ENCODE measurements around the gene MPPED1. TPM values are rescaled to one million over a fixed set of nuclear protein-coding genes. Genes with fewer than 3 reads are reported as not detected.

The MPPED1 gene
- total RNA-seq, 1 experiment from 2014 or later: 0.03 TPM

GRCh38 chr22:43421914-43422615 is 10.3 kb downstream of the MPPED1 start:
- in situ Hi-C loops (cut with HindIII; ENCODE audit: low pct_unique_long_range_greater_than_20kb, low sequenced_read_pairs): no loop called here
- no peak for DNase-seq (ENCODE audit: low read depth, low spot score)

DNA sequence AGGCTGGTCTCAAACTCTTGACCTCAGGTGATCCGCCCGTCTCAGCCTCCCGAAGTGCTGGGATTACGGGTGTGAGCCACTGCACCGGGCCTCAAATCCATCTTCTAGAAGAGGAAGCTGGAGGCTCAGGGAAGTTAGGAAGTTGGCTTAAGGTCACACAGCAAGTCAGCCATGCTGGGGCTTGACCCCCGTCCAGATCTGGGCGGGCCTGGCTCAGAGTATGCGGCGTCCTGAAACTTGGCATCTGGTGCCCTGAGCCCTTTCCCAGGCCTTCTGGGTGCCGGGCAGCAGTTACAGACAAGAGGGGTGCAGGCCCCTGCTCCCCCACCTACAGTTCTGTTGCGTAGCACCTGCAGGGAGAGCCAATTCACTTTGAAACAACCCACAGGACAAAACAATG is 11.2 kb downstream of the MPPED1 start:
- in situ Hi-C loops (cut with HindIII; ENCODE audit: low pct_unique_long_range_greater_than_20kb, low sequenced_read_pairs): no loop called here
- no peak for DNase-seq (ENCODE audit: low read depth, low spot score)

DNA sequence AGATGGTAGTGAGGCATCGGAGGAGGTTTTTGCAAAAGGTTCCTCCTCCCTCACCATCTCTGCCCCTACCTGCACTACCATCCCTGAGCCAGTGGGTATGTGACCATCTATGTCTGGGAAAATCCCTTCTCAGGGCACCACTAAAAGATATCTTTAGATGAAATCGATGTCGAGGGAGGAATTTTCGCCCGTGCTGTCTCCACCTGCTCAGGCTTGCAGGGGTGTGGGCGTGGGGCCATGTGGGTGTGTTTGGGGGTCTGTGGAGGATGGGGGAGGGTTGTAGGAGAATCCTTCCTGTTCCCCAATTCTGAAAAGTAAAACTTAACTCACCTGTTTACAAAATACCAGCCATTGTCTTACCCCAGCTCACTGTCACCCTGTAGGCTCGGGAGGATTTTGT is 12.4 kb downstream of the MPPED1 start:
- no peak for DNase-seq (ENCODE audit: low read depth, low spot score)
- in situ Hi-C loops (cut with HindIII; ENCODE audit: low pct_unique_long_range_greater_than_20kb, low sequenced_read_pairs): no loop called here

GRCh38 chr22:43424666-43425630 is 13.1 kb downstream of the MPPED1 start:
- no peak for DNase-seq (ENCODE audit: low read depth, low spot score)
- in situ Hi-C loops (cut with HindIII; ENCODE audit: low pct_unique_long_range_greater_than_20kb, low sequenced_read_pairs): no loop called here

GRCh38 chr22:43425976-43426785 is 14.4 kb downstream of the MPPED1 start:
- no peak for DNase-seq (ENCODE audit: low read depth, low spot score)
- in situ Hi-C loops (cut with HindIII; ENCODE audit: low pct_unique_long_range_greater_than_20kb, low sequenced_read_pairs): no loop called here

GRCh38 chr22:43426816-43427215 is 15.0 kb downstream of the MPPED1 start:
- no peak for DNase-seq (ENCODE audit: low read depth, low spot score)
- in situ Hi-C loops (cut with HindIII; ENCODE audit: low pct_unique_long_range_greater_than_20kb, low sequenced_read_pairs): no loop called here

GRCh38 chr22:43427296-43428004 is 15.6 kb downstream of the MPPED1 start:
- in situ Hi-C loops (cut with HindIII; ENCODE audit: low pct_unique_long_range_greater_than_20kb, low sequenced_read_pairs): no loop called here
- DNase-seq (ENCODE audit: low read depth, low spot score): peak; percentile 55

DNA sequence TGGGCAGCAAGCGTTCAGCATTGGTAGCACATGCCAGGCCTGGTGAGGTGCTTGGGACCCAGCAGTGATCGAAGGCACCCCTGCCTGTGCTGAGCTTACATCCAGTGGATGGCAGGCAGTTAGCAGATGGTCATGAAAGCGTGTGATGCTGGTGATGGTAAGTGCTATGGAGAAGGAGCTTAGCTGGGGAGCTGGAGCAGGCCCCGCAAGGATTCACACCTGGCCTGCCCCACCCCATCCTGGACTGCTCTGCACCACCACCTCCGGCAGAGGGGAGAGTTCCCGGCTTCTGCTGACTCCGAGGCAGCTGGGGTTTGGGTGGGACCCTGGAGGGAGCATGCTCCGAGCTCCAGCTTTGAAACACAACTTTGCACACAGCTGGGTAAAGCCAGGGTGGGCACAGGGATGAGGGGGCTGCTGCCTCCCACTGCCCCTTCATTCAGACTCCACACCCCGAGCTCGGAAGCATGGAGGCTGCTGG is 16.2 kb downstream of the MPPED1 start:
- DNase-seq (ENCODE audit: low read depth, low spot score): no peak
- in situ Hi-C loops (cut with HindIII; ENCODE audit: low pct_unique_long_range_greater_than_20kb, low sequenced_read_pairs): no loop called here

- no peak for DNase-seq (ENCODE audit: low read depth, low spot score)
- in situ Hi-C loops (cut with HindIII; ENCODE audit: low pct_unique_long_range_greater_than_20kb, low sequenced_read_pairs): no loop called here
Measured at GRCh38 chr22:43428521-43428920, 16.7 kb downstream of the MPPED1 start.

DNA sequence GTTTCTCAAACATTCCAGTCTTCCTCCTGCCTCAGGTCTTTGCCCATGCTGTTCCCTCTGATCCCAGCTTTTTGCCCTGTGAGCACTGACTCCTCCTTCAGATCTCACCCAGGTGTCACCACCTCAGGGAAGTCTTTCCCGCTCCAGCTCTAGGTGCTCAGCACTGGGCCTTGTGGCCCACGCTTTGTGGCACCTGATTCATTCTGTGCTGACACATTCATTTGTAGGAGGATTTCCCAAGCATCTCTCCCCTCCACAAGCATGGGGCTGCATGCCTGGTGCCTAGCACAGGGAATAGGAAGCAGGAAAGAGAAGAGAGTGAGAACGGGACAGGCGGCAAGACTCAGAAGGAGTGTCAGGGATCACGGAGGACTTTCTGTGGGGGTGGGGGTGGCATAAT is 17.6 kb downstream of the MPPED1 start:
- in situ Hi-C loops (cut with HindIII; ENCODE audit: low pct_unique_long_range_greater_than_20kb, low sequenced_read_pairs): no loop called here

GRCh38 chr22:43431808-43432554 is 20.2 kb downstream of the MPPED1 start:
- in situ Hi-C loops (cut with HindIII; ENCODE audit: low pct_unique_long_range_greater_than_20kb, low sequenced_read_pairs): no loop called here
- no peak for DNase-seq (ENCODE audit: low read depth, low spot score)

More for the DNA sequence above, 17.6 kb downstream of the MPPED1 start:
- DNase-seq (ENCODE audit: low read depth, low spot score): no peak

GRCh38 chr22:43432883-43433415 is 21.1 kb downstream of the MPPED1 start:
- in situ Hi-C loops (cut with HindIII; ENCODE audit: low pct_unique_long_range_greater_than_20kb, low sequenced_read_pairs): no loop called here
- DNase-seq (ENCODE audit: low read depth, low spot score): no peak

GRCh38 chr22:43433451-43434274 is 21.8 kb downstream of the MPPED1 start:
- no peak for DNase-seq (ENCODE audit: low read depth, low spot score)
- in situ Hi-C loops (cut with HindIII; ENCODE audit: low pct_unique_long_range_greater_than_20kb, low sequenced_read_pairs): no loop called here

- in situ Hi-C loops (cut with HindIII; ENCODE audit: low pct_unique_long_range_greater_than_20kb, low sequenced_read_pairs): no loop called here
Measured at GRCh38 chr22:43434275-43434927, 22.6 kb downstream of the MPPED1 start.

GRCh38 chr22:43434928-43435311 is 23.1 kb downstream of the MPPED1 start:
- no peak for DNase-seq (ENCODE audit: low read depth, low spot score)
- in situ Hi-C loops (cut with HindIII; ENCODE audit: low pct_unique_long_range_greater_than_20kb, low sequenced_read_pairs): no loop called here

More at GRCh38 chr22:43434275-43434927, 22.6 kb downstream of the MPPED1 start:
- DNase-seq (ENCODE audit: low read depth, low spot score): no peak

Data from SK-MEL-5 (cell line).